ENCODE data around the gene RPS3A.

GRCh38 chr4:151067316-151067970 lies 32.0 kb upstream of the RPS3A start:
- TF ChIP-seq POLR2AphosphoS5 (IDR thresholded peaks at IDR 0.05; ENCODE audit: borderline replicate concordance, low read depth, low read length) (no peak), EZH2 (IDR thresholded peaks at IDR 0.05) (no peak)

All from SK-N-MC (cell line).